Measurements from ENCODE around the gene RASIP1.

GRCh38 chr19:48755787-48756186, 15.4 kb upstream of the RASIP1 start:
- no peak for TF ChIP-seq EP300 (IDR thresholded peaks at IDR 0.05; ENCODE audit: low read depth)
- no peak for TF ChIP-seq CTCF (IDR thresholded peaks at IDR 0.05)
- TF ChIP-seq POLR2A (IDR thresholded peaks at IDR 0.05), result no peak

Data from transverse colon (tissue), 3 donors.